HepG2 (cell line): ENCODE measurements around the gene CEP55. TPM values are rescaled to one million over a fixed set of nuclear protein-coding genes. Genes with fewer than 3 reads are reported as not detected.
A peak's percentile ranks its signal among the peaks of the same experiment; 100 is the strongest.

Experiments used
- ATAC-seq: fragments of 200-7000 bp; cut with Tn5 transposase; 3 replicates; pipeline ENCODE4 v1.9.1; 2020; ENCODE audit warnings: mild to moderate bottlenecking, moderate library complexity
- BruUV-seq: library from RNA; stranded (reverse); fragments of 400-500 nt; replicated peaks from 2 replicates; lab custom pipeline; 2021; lab: Mats Ljungman, UMichigan
- CTCF ChIA-PET: fragments of 300-600 bp; formaldehyde crosslinking; extraction: SDS; loops from one replicate; lab custom pipeline; 2021; ENCODE audit warnings: low total read pairs, inconsistent platforms, low intra/inter-chr PET ratio; lab: Yijun Ruan, JAX
- POLR2A ChIA-PET: fragments of 350-600 bp; sonication (Branson Sonifier 250); formaldehyde crosslinking; loops from one replicate; lab custom pipeline; 2020; ENCODE audit warnings: antibody characterized with exemption, inconsistent platforms; lab: Yijun Ruan, JAX
- DNase-seq: peaks from one replicate; pipeline ENCODE4 v3.0.0-alpha.2; 2015; ENCODE audit warnings: low spot score
- FAIRE-seq: peaks from 3 replicates; lab custom pipeline; 2011; peaks lifted over from hg19 to GRCh38; lab: Jason Lieb, UNC
- H2AFZ ChIP-seq: one replicate; pipeline ENCODE4 v1.6.1; 2011; ENCODE audit warnings: low read length, inconsistent platforms
- H3K27ac ChIP-seq: fragments of 300-600 bp; 3 replicates; pipeline ENCODE4 v1.8.0; 2011; ENCODE audit warnings: mixed run types, mild to moderate bottlenecking, mixed read lengths, low read length, inconsistent platforms; ENCODE audit not compliant: insufficient read depth; ENCODE audit errors: extremely low read length
- H3K27me3 ChIP-seq, 2 experiments: fragments of 200-600 bp in 1 of 2; 2 replicates in 1 of 2; 3 replicates in 1 of 2; pipeline versions ENCODE4 v1.6.0 to v1.8.0; 2011; ENCODE audit warnings: low read length in 2 of 2, mild to moderate bottlenecking in 2 of 2, moderate library complexity in 2 of 2, inconsistent platforms in 1 of 2; ENCODE audit not compliant: insufficient read depth in 2 of 2, control insufficient read depth in 1 of 2
- H3K36me3 ChIP-seq, 2 experiments: fragments of 200-600 bp in 1 of 2; replicated peaks in 1 of 2; 2 replicates in 1 of 2; 3 replicates in 1 of 2; pipeline versions ENCODE4 v1.5.1 to v1.8.0; 2011; ENCODE audit warnings: low read length in 2 of 2, inconsistent platforms in 1 of 2; ENCODE audit not compliant: insufficient read depth in 2 of 2, control insufficient read depth in 1 of 2
- H3K4me1 ChIP-seq: 2 replicates; pipeline ENCODE4 v1.5.1; 2012; ENCODE audit warnings: low read length, inconsistent platforms; ENCODE audit not compliant: insufficient read depth
- H3K4me2 ChIP-seq: 2 replicates; pipeline ENCODE4 v1.6.0; 2011; ENCODE audit warnings: low read depth, low read length, inconsistent platforms
- H3K4me3 ChIP-seq, 3 experiments: fragments of 200-600 bp in 1 of 3; sonication (generic), shearing (Covaris generic) in 1 of 3; replicated peaks in 1 of 3; 2 replicates each; pipeline ENCODE4 v1.5.1; 2011 to 2016; ENCODE audit warnings: low read length in 3 of 3, inconsistent platforms in 2 of 3, low read depth in 2 of 3, mild to moderate bottlenecking in 2 of 3, control low read depth in 1 of 3, mixed read lengths in 1 of 3; ENCODE audit not compliant: insufficient read depth in 1 of 3
- H3K79me2 ChIP-seq: one replicate; pipeline ENCODE4 v1.6.1; 2011; ENCODE audit warnings: low read length, inconsistent platforms; ENCODE audit not compliant: insufficient read depth
- H3K9ac ChIP-seq: 2 replicates; pipeline ENCODE4 v1.6.0; 2011; ENCODE audit warnings: mild to moderate bottlenecking, low read depth, low read length, inconsistent platforms; ENCODE audit not compliant: insufficient read depth
- H3K9me3 ChIP-seq: 2 replicates; pipeline ENCODE4 v1.5.1; 2012; ENCODE audit warnings: mild to moderate bottlenecking, low read length
- H4K20me1 ChIP-seq: 2 replicates; pipeline ENCODE4 v1.6.0; 2011; ENCODE audit warnings: inconsistent platforms, mild to moderate bottlenecking, low read length, moderate library complexity; ENCODE audit not compliant: insufficient read depth
- ATF3 ChIP-seq: sonication (generic); formaldehyde crosslinking; IDR thresholded peaks from 2 replicates; pipeline ENCODE4 v1.4.0; 2020; ENCODE audit warnings: missing genetic modification reagents
- BATF2 ChIP-seq: sonication (generic); formaldehyde crosslinking; IDR thresholded peaks from 2 replicates; pipeline ENCODE4 v1.8.0; 2022; ENCODE audit warnings: mild to moderate bottlenecking, missing genetic modification reagents, moderate library complexity
- CBX2 ChIP-seq, 2 experiments: fragments of 200-600 bp in 1 of 2; sonication (generic); formaldehyde crosslinking in 1 of 2; IDR thresholded peaks; 2 replicates each; pipeline versions ENCODE4 v1.7.0 to v1.8.1; 2018 to 2022; ENCODE audit warnings: low read depth in 2 of 2, low read length in 1 of 2, mild to moderate bottlenecking in 1 of 2, missing genetic modification reagents in 1 of 2
- FOSL2 ChIP-seq: sonication (generic); formaldehyde crosslinking; IDR thresholded peaks from 2 replicates; pipeline ENCODE4 v1.4.0; 2020; ENCODE audit warnings: missing genetic modification reagents
- GMEB2 ChIP-seq: IDR thresholded peaks from 2 replicates; pipeline ENCODE4 v1.6.1; 2016; ENCODE audit warnings: missing biosample characterization, missing genetic modification reagents, low read depth
- JUND ChIP-seq: sonication (generic); formaldehyde crosslinking; IDR thresholded peaks from 2 replicates; pipeline ENCODE4 v1.8.0; 2022; ENCODE audit warnings: mild to moderate bottlenecking, missing genetic modification reagents
- KDM5B ChIP-seq: sonication (generic); formaldehyde crosslinking; IDR thresholded peaks from 2 replicates; pipeline ENCODE4 v1.4.0; 2020; ENCODE audit warnings: missing genetic modification reagents, mild to moderate bottlenecking, borderline replicate concordance
- NCOA1 ChIP-seq: sonication (generic); formaldehyde crosslinking; IDR thresholded peaks from 2 replicates; pipeline ENCODE4 v1.9.0; 2021; ENCODE audit warnings: missing genetic modification reagents
- NONO ChIP-seq, 2 experiments: fragments of 450-650 bp in 1 of 2; sonication (generic) in 1 of 2; formaldehyde crosslinking in 1 of 2; IDR thresholded peaks in 1 of 2; conservative IDR thresholded peaks in 1 of 2; 2 replicates each; pipeline versions ENCODE4 v1.6.1 to v1.8.0; 2017 to 2022; ENCODE audit warnings: mild to moderate bottlenecking in 1 of 2, missing genetic modification reagents in 1 of 2, moderate library complexity in 1 of 2
- TEAD3 ChIP-seq: optimal IDR thresholded peaks from 2 replicates; pipeline ENCODE3; 2016; ENCODE audit warnings: borderline replicate concordance
- TFE3 ChIP-seq: IDR thresholded peaks from 2 replicates; pipeline ENCODE4 v1.6.1; 2016
- ZNF260 ChIP-seq: sonication (generic); formaldehyde crosslinking; IDR thresholded peaks from 2 replicates; pipeline ENCODE4 v1.4.0; 2020; ENCODE audit warnings: missing genetic modification reagents, low read depth, mild to moderate bottlenecking, borderline replicate concordance
- ZNF275 ChIP-seq: sonication (generic); formaldehyde crosslinking; IDR thresholded peaks from 2 replicates; pipeline ENCODE4 v1.8.0; 2022; ENCODE audit warnings: missing genetic modification reagents, mild to moderate bottlenecking, inconsistent platforms, borderline replicate concordance
- WGBS: methylation state at CpG from one replicate; pipeline ENCODE4 v1.1.6; 2017; ENCODE audit warnings: low lambda C conversion rate; 5-methylcytosine and 5-hydroxymethylcytosine counted together
- in situ Hi-C: cut with HindIII; loops from 2 replicates; pipeline ENCODE4 v1.10.0; 2017; ENCODE audit warnings: low pct_unique_long_range_greater_than_20kb; ENCODE audit not compliant: extremely low pct_ligation_motif_present
- intact Hi-C: fragments of 100-400 bp; cut with micrococcal nuclease; formaldehyde crosslinking; loops from one replicate; pipeline ENCODE4 v1.10.0; 2022; ENCODE audit not compliant: unreplicated experiment
- polyA plus RNA-seq, 8 experiments: library from polyadenylated mRNA; depleted of rRNA in 3 of 8; stranded (reverse) in 7 of 8; unstranded in 1 of 8; fragments of >200 nt; fragmentation: Illumina TruSeq in 4 of 8; extraction: Trizol in 4 of 8; gene quantifications; 2 replicates each; pipeline versions ENCODE4 v1.2.1 to v1.2.3, GENCODE V29; 2011 to 2016; ENCODE audit warnings: low read depth in 4 of 8, missing spikeins in 1 of 8, mixed read lengths in 1 of 8; ENCODE audit not compliant: insufficient read depth in 1 of 8
- total RNA-seq, 5 experiments: library from RNA; depleted of rRNA; stranded (reverse); fragments of >200 nt; fragmentation: Illumina TruSeq; extraction: Trizol; gene quantifications; 2 replicates each; pipeline ENCODE4 v1.2.3, GENCODE V29; 2016; ENCODE audit warnings: low read depth in 1 of 5

CEP55 gene
- total and polyA plus RNA-seq, 2 of the 13 experiments (the other 11 are each of a cell fraction or from before 2014, with no cell fraction given) = 6.5 to 17.1 TPM

GRCh38 chr10:93458821-93459257 lies 37.6 kb upstream of the CEP55 start:
- Histone ChIP-seq H3K4me1 (peaks cover 10% of the 10 kb centered on the region), H4K20me1 (no peaks in the 10 kb centered on the region), H3K27me3 (no peaks in the 10 kb centered on the region), H2AFZ (no peak overlapping the region), H3K36me3 (no peaks in the 10 kb centered on the region), H3K9ac (no peak overlapping the region), H3K4me3 (no peak overlapping the region), H3K27ac (no peak overlapping the region), H3K4me2 (peak overlapping the region; percentile 47), H3K79me2 (no peaks in the 10 kb centered on the region), H3K9me3 (no peaks in the 10 kb centered on the region)
- ChIA-PET POLR2A (interaction anchor here (1.0 kb wide), 2 partner anchors 13 to 21 kb away, joined by 3 read pairs; no protein-coding TSS in a partner anchor), CTCF (no interaction called here)
- intact Hi-C loops (no loop called here), in situ Hi-C loops (no loop called here)
- no TSS peak for BruUV-seq
- ATAC-seq = peak; percentile 70
- TF ChIP-seq JUND (0 out of 2 replicates have a peak, but pooled peaks have one; percentile 33), ATF3 (CRISPR knock-in tag) (0 out of 2 replicates have a peak, but pooled peaks have one; percentile 37), NCOA1 (no peak), TEAD3 (CRISPR knock-in tag) (peak; percentile 53), ZNF260 (CRISPR knock-in tag) (no peak), FOSL2 (CRISPR knock-in tag) (peak; percentile 85), ZNF275 (CRISPR knock-in tag) (no peak)
- WGBS = 0% methylated on average over 1 of the region's 6 CpGs
- FAIRE-seq = no peak
- peak; percentile 55 for DNase-seq

GRCh38 chr10:93459466-93459865 lies 36.9 kb upstream of the CEP55 start:
- 89% methylated on average over 3 of the region's 3 CpGs for WGBS
- Histone ChIP-seq H3K4me2 (no peak overlapping the region), H3K79me2 (no peaks in the 10 kb centered on the region), H3K4me3 (no peak overlapping the region), H3K36me3 (no peaks in the 10 kb centered on the region), H2AFZ (no peak overlapping the region), H3K27me3 (no peaks in the 10 kb centered on the region), H4K20me1 (no peaks in the 10 kb centered on the region), H3K9ac (no peak overlapping the region), H3K4me1 (peaks cover 10% of the 10 kb centered on the region), H3K27ac (no peak overlapping the region), H3K9me3 (no peaks in the 10 kb centered on the region)
- ChIA-PET POLR2A (no interaction called here), CTCF (no interaction called here)
- ATAC-seq (no peak), FAIRE-seq (no peak), DNase-seq (no peak)
- intact Hi-C loops (no loop called here), in situ Hi-C loops (no loop called here)
- BruUV-seq = no TSS peak
- TF ChIP-seq NONO (IDR thresholded peaks at IDR 0.05) = no peak
- no peak for TF ChIP-seq NONO (CRISPR knock-in tag; conservative IDR thresholded peaks at IDR 0.05)
- TF ChIP-seq CBX2 (IDR thresholded peaks at IDR 0.05; ENCODE audit: low read depth, low read length) = no peak
- TF ChIP-seq CBX2 (CRISPR knock-in tag; IDR thresholded peaks at IDR 0.05; ENCODE audit: low read depth) = no peak
- no peak for TF ChIP-seq BATF2 (CRISPR knock-in tag)
- TF ChIP-seq GMEB2 = no peak
- no peak for TF ChIP-seq TFE3 (CRISPR knock-in tag)
- no peak for TF ChIP-seq KDM5B (CRISPR knock-in tag)
